Right cardiac atrium (tissue), 5 donors: ENCODE measurements around the gene PTPMT1. TPM values are rescaled to one million over a fixed set of nuclear protein-coding genes. Genes with fewer than 3 reads are reported as not detected.

Experiments used
- ATAC-seq, 2 donors: fragments of 200-7000 bp; cut with Tn5 transposase; one replicate each; pipeline versions ENCODE4 v1.8.0 to v1.9.1; 2020; ENCODE audit warnings: moderate library complexity in 2 of 2, mild to moderate bottlenecking in 1 of 2
- DNase-seq, 3 donors: peaks; one replicate each; pipeline ENCODE4 v3.0.0-alpha.2; 2020
- H3K27ac ChIP-seq: one replicate; pipeline ENCODE4 v1.5.1; 2013; ENCODE audit warnings: mild to moderate bottlenecking, low read length, control low read depth, moderate library complexity
- H3K27me3 ChIP-seq: one replicate; pipeline ENCODE4 v1.6.1; 2013; ENCODE audit not compliant: control insufficient read depth, insufficient read depth
- H3K4me1 ChIP-seq: one replicate; pipeline ENCODE4 v1.6.1; 2013; ENCODE audit warnings: low read length; ENCODE audit not compliant: control insufficient read depth, insufficient read depth
- H3K4me3 ChIP-seq: one replicate; pipeline ENCODE4 v1.5.1; 2013; ENCODE audit warnings: low read length, control low read depth
- H3K9me3 ChIP-seq: one replicate; pipeline ENCODE4 v1.6.1; 2013; ENCODE audit warnings: low read length; ENCODE audit not compliant: control insufficient read depth
- WGBS: extraction: QIAGEN DNeasy Blood & Tissue Kit; methylation state at CpG from one replicate; pipeline ENCODE4 v1.1.7; 2013; 5-methylcytosine and 5-hydroxymethylcytosine counted together
- intact Hi-C, 4 donors: fragments of 100-400 bp; cut with DNase I; formaldehyde crosslinking; loops; one replicate each; pipeline versions ENCODE4 v1.11.0 to v1.14.0; 2022 to 2023
- polyA plus RNA-seq: library from polyadenylated mRNA; stranded (reverse); fragments of 200-250 nt; gene quantifications from one replicate; pipeline ENCODE4 v1.2.3, GENCODE V29; 2013
- total RNA-seq, 4 donors: library from RNA; stranded (reverse); fragmentation: NEBNext Ultra II Directional; extraction: Animal tissue kit (Norgen Biotek cat#: 25700); gene quantifications; one replicate each; pipeline ENCODE4 v1.2.1, GENCODE V29; 2021
- donor health status: healthy with polysubstance abuse.
- donor health status: DM: no; HTN: yes; CAD: no.
- donor health status: DM: no; HTN: no; CAD: no.
- donor health status: DM: no; HTN: yes; CAD: no; lungs with severe emphysema.
- donor health status: DM: yes; HTN: yes; CAD: no.

PTPMT1 gene
- total and polyA plus RNA-seq, 5 donors: 13.9 to 22.5 (median 15.5) TPM

DNA sequence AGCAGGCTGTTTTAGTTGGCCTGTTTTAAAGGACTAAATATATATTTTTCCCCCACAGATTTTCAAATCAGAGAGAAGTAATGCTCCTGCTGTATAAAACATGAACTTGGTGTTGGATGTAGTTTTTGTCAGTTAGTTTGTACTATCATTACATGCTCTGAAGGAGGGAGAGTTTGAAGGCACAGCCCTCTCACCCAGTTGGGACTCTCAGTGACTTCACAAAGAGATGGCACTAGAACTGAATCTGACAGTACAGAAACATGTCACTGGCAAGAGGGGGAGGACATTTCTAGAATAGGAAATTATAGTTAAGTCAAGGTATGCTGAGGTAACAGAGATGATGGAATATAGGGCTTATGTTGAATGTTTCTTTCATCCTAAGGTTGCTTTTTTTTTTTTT, 49.9 kb downstream of the PTPMT1 start:
- H3K4me3 ChIP-seq: no peak overlapping the region
- H3K4me1 ChIP-seq: no peaks in the 10 kb centered on the region
- H3K27me3 ChIP-seq: no peaks in the 10 kb centered on the region
- H3K27ac ChIP-seq: no peak overlapping the region
- ATAC-seq (no peak), DNase-seq (no peak)
- no peaks in the 10 kb centered on the region for H3K9me3 ChIP-seq
- intact Hi-C loops: no loop called here

DNA sequence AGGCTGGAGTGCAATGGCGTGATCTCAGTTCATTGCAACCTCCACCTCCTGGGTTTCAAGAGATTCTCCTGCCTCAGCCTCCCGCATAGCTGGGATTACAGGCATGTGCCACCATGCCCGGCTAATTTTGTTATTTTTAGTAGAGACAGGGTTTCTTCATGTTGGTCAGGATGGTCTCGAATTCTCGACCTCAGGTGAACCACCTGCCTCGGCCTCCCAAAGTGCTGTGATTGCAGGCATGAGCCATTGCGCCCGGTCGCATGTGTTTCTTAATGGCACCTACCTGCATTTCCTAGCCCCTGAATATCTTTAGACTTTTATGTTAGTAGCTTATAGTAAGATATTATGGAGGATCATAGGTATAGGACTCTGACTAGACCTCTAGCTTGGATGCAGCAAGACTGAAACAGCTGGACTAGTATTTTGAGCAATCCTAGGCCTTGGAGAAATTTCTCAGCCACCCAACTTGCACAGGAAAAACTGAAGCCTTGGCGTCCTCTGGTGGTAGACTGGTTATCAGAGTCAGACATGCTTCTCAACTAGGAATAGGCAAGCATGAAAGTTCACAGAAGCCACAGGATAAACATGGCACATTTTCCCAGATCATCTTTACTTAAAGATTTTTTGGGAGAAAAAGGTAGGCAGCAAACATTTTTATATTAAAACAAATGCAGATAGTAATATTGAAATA, 51.5 kb downstream of the PTPMT1 start:
- H3K4me3 ChIP-seq: no peak overlapping the region
- peak; percentile 64 to 68 for ATAC-seq
- 85% methylated on average over 10 of the region's 10 CpGs for WGBS
- H3K27me3 ChIP-seq: no peaks in the 10 kb centered on the region
- no peak overlapping the region for H3K27ac ChIP-seq
- H3K4me1 ChIP-seq: no peaks in the 10 kb centered on the region
- intact Hi-C loops: no loop called here
- H3K9me3 ChIP-seq: no peaks in the 10 kb centered on the region
- DNase-seq: peak in 2 of 3 donors; percentile 30 to 64

DNA sequence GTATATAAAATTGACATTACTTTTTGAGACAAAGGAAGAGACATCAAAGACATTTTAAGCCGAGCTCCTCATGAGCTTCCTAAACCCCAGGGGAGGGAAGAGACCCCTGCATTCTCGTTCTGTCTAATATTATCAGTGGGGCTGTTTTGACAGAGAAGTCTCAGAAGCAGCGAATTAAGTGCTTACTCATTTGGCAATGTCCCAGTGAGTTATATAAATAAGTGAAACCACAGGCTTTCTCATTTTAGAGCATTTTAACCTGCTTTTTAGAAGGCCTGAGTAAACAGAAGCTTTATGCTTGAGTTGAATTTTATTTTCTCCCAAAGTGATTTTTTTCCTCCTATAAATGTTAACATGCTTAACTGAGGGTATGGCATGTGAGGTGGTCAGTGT, 52.0 kb downstream of the PTPMT1 start:
- no peak overlapping the region for H3K4me3 ChIP-seq
- 38% methylated on average over 3 of the region's 3 CpGs for WGBS
- DNase-seq (no peak), ATAC-seq (no peak)
- H3K27ac ChIP-seq: no peak overlapping the region
- H3K27me3 ChIP-seq: no peaks in the 10 kb centered on the region
- H3K9me3 ChIP-seq: no peaks in the 10 kb centered on the region
- H3K4me1 ChIP-seq: no peaks in the 10 kb centered on the region
- intact Hi-C loops: no loop called here

DNA sequence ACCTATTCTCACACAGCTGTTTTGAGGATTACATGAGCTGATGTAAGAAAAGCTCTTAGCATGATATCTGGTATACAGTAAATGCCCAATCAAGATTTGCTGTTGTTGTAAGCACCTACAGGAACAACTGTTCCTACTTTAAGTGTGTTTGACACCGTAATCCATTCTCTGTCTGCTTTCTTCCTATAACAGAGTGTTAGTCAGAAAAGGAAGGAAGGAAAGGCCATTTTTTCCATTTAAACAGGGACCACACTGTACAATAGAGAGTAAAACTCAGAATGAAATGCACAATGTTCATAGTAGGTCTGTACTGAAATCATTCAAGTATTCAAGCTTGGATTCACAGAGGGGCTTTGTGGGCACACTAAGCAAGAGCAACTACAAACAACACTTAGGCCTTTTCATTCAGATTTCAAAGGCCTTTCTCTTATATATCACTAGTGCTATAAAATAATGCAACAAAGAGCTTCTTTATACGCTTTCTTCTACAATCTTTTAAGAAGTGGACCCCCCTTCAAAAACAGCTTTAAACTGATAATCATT, 55.5 kb downstream of the PTPMT1 start:
- Histone ChIP-seq H3K4me1 (no peaks in the 10 kb centered on the region), H3K9me3 (no peaks in the 10 kb centered on the region), H3K4me3 (no peak overlapping the region), H3K27ac (no peak overlapping the region), H3K27me3 (no peaks in the 10 kb centered on the region)
- intact Hi-C loops: no loop called here
- WGBS: 79% methylated on average over 2 of the region's 2 CpGs
- ATAC-seq: no peak
- no peak for DNase-seq

Other genes starting within 250 kb of the PTPMT1 start
- gene MYBPC3, start 212.9 kb upstream of the PTPMT1 start, total RNA-seq: 1,000 to 10,000 TPM in 3 of 4 donors, 100 to 1,000 TPM in 1; 953 to 1,924 (median 1,412) TPM
- 1,009 TPM for gene MYBPC3, start 212.9 kb upstream of the PTPMT1 start, polyA plus RNA-seq
- gene SPI1, start 187.1 kb upstream of the PTPMT1 start, total RNA-seq: 10 to 100 TPM; 11.6 to 24.1 (median 18.6) TPM
- 5.9 TPM for gene SPI1, start 187.1 kb upstream of the PTPMT1 start, polyA plus RNA-seq
- gene SLC39A13, start 157.0 kb upstream of the PTPMT1 start, total RNA-seq: 10 to 100 TPM; 41.7 to 46.6 (median 44.9) TPM
- gene SLC39A13, start 157.0 kb upstream of the PTPMT1 start, polyA plus RNA-seq: 61.6 TPM
- gene PSMC3, start 139.2 kb upstream of the PTPMT1 start, total RNA-seq: 100 to 1,000 TPM; 122 to 162 (median 155) TPM
- 170 TPM for gene PSMC3, start 139.2 kb upstream of the PTPMT1 start, polyA plus RNA-seq
- gene RAPSN, start 116.5 kb upstream of the PTPMT1 start, total RNA-seq: under 1 TPM; 0.17 to 0.50 (median 0.39) TPM
- gene RAPSN, start 116.5 kb upstream of the PTPMT1 start, polyA plus RNA-seq: 0.23 TPM
- 10 to 100 TPM; 54.8 to 79.8 (median 73.4) TPM for gene CELF1, start 12.5 kb upstream of the PTPMT1 start, total RNA-seq
- gene CELF1, start 12.5 kb upstream of the PTPMT1 start, polyA plus RNA-seq: 26.9 TPM
- 10 to 100 TPM; 14.2 to 18.1 (median 14.6) TPM for gene KBTBD4, start 13.4 kb downstream of the PTPMT1 start, total RNA-seq
- gene KBTBD4, start 13.4 kb downstream of the PTPMT1 start, polyA plus RNA-seq: 8.1 TPM
- 100 to 1,000 TPM; 143 to 189 (median 165) TPM for gene NDUFS3, start 13.5 kb downstream of the PTPMT1 start, total RNA-seq
- 260 TPM for gene NDUFS3, start 13.5 kb downstream of the PTPMT1 start, polyA plus RNA-seq
- gene FAM180B, start 21.1 kb downstream of the PTPMT1 start, total RNA-seq: under 1 TPM in 2 of 4 donors, not detected in 2; 0.17 to 0.32 TPM
- gene FAM180B, start 21.1 kb downstream of the PTPMT1 start, polyA plus RNA-seq: 0.25 TPM
- gene C1QTNF4, start 28.8 kb downstream of the PTPMT1 start, total RNA-seq: under 1 TPM; 0.33 to 0.74 (median 0.48) TPM
- gene C1QTNF4, start 28.8 kb downstream of the PTPMT1 start, polyA plus RNA-seq: 0.68 TPM
- 10 to 100 TPM; 68.4 to 78.6 (median 74.1) TPM for gene MTCH2, start 77.0 kb downstream of the PTPMT1 start, total RNA-seq
- gene MTCH2, start 77.0 kb downstream of the PTPMT1 start, polyA plus RNA-seq: 43.9 TPM
- under 1 TPM; 0.18 to 0.47 (median 0.43) TPM for gene AGBL2, start 149.8 kb downstream of the PTPMT1 start, total RNA-seq
- gene AGBL2, start 149.8 kb downstream of the PTPMT1 start, polyA plus RNA-seq: 0.38 TPM
- gene FNBP4, start 201.7 kb downstream of the PTPMT1 start, total RNA-seq: 10 to 100 TPM; 36.2 to 49.0 (median 39.2) TPM
- 23.5 TPM for gene FNBP4, start 201.7 kb downstream of the PTPMT1 start, polyA plus RNA-seq